ACC112 (cell line): ENCODE data around the gene PRSS27.
"Not testable (repeated sequence)": the region's sequence is repeated elsewhere in the genome, so short reads cannot be mapped to it uniquely, and the experiment has no call there.

ENCODE experiments used
- H2AFZ ChIP-seq: fragments of 200-600 bp; sonication (generic); one replicate; pipeline ENCODE4 v1.6.0; 2017; ENCODE audit warnings: antibody characterized with exemption, low read length; ENCODE audit not compliant: unreplicated experiment
- H3K27ac ChIP-seq: fragments of 200-600 bp; sonication (generic); 2 replicates; pipeline ENCODE4 v1.5.1; 2014; ENCODE audit warnings: low read depth, mild to moderate bottlenecking, antibody characterized with exemption, low read length, moderate library complexity
- H3K27me3 ChIP-seq: fragments of 200-600 bp; sonication (generic); 2 replicates; pipeline ENCODE4 v1.6.1; 2014; ENCODE audit warnings: mild to moderate bottlenecking, antibody characterized with exemption, low read length, moderate library complexity, mixed read lengths; ENCODE audit not compliant: insufficient read depth
- H3K36me3 ChIP-seq: fragments of 200-600 bp; sonication (generic); 2 replicates; pipeline ENCODE4 v1.6.1; 2016; ENCODE audit warnings: mild to moderate bottlenecking, antibody characterized with exemption, low read length, moderate library complexity, mixed read lengths; ENCODE audit not compliant: insufficient read depth
- H3K4me1 ChIP-seq: fragments of 200-600 bp; sonication (generic); one replicate; pipeline ENCODE4 v1.6.1; 2016; ENCODE audit warnings: low read length, mixed read lengths; ENCODE audit not compliant: insufficient read depth, unreplicated experiment, control insufficient read depth
- H3K4me3 ChIP-seq: fragments of 200-600 bp; sonication (generic); 2 replicates; pipeline ENCODE4 v1.5.1; 2014; ENCODE audit warnings: mild to moderate bottlenecking, low read depth, low read length
- H3K79me2 ChIP-seq: fragments of 200-600 bp; sonication (generic); one replicate; pipeline ENCODE4 v1.6.0; 2016; ENCODE audit warnings: low read length; ENCODE audit not compliant: control insufficient read depth, unreplicated experiment, insufficient read depth

The PRSS27 gene

DNA sequence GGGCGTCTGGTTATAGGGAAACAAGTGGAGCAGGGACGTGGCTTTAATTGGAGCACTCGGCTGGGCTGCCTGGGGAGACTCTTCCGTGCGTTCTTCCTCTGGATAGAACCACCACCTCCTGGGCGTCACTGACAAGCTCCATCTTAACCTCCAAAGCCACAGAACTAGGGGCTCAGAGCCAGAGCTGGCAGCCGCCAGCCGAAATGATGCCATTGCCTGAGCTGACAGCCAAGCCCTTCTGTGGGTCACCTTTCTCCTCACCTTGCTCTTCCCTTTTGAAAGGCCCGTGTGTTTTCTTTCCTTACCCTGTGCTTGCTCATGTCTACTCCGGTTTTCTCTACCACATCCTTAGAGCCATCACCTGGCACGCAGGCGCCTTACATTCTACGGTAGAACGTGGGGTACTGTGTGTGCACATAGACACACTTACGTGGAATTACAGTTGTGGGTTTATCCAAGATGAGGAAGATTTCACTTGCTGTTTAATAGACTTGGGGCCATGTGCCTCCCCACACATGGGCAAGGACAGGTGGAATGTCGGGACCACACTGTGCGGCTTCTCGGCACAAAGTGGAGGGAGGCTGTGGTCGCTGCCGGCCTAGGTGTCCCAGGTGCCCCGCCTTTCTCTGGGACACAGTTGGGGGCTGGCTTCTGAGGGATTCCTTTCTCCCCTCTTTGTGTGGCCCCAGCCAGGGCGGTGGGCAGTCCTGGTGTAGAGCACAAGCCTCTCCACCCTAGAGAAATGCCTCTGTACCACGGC, 41.6 kb downstream of the PRSS27 start:
- not testable (repeated sequence) for H3K36me3 ChIP-seq, H2AFZ ChIP-seq, H3K4me3 ChIP-seq, H3K27ac ChIP-seq, H3K27me3 ChIP-seq
- Histone ChIP-seq H3K4me1 (peaks cover 19% of the 10 kb centered on the region), H3K79me2 (peaks cover 23% of the 10 kb centered on the region)

DNA sequence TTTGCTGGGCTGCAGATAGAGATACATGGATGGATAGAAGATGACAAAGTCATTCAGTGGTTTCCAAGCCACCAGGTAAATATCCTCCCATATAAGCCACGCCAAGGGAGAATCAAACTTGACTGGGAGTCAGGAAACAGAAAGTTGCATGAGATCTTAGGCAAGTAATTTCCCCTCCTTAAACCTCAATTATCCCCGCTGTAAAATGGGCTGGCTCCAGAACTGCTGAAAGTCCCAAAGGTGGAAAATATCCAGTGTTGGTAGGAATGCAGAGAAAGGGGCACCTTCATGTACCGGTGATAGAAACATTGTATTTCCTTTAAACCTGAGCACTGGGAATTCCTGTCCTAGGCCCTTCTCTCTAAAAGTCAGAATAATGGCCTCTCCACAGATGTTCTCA, 43.1 kb downstream of the PRSS27 start:
- H3K4me3 ChIP-seq, H3K27me3 ChIP-seq, H3K36me3 ChIP-seq, H3K27ac ChIP-seq, H2AFZ ChIP-seq: not testable (repeated sequence)
- Histone ChIP-seq H3K4me1 (peaks cover 19% of the 10 kb centered on the region), H3K79me2 (peaks cover 14% of the 10 kb centered on the region)

DNA sequence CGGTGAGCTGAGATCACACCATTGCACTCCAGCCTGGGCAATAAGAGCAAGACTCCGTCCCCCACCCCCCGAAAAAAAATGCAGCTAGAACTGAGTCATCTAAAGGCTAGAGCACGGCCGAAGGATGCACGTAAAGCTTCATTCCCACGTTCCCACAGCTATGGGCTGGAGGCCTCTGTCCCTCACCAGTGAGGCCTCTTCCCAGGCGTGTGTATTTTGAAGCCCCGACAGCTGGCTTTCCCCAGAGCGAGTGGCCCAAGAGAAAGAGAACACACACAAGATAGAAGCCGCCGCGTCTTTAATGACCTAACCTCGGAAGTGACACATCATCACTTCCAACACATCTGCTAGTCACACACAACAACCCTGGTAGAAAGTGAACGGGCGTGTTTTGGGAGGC, 44.3 kb downstream of the PRSS27 start:
- no peak overlapping the region for H3K27ac ChIP-seq
- H3K36me3 ChIP-seq = 0 out of 2 replicates have a peak, but pooled peaks cover under 1% of the 10 kb centered on the region
- peaks cover 11% of the 10 kb centered on the region for H3K4me1 ChIP-seq
- H3K79me2 ChIP-seq = peaks cover 6% of the 10 kb centered on the region
- H2AFZ ChIP-seq = no peak overlapping the region
- H3K27me3 ChIP-seq = no peaks in the 10 kb centered on the region
- no peak overlapping the region for H3K4me3 ChIP-seq

DNA sequence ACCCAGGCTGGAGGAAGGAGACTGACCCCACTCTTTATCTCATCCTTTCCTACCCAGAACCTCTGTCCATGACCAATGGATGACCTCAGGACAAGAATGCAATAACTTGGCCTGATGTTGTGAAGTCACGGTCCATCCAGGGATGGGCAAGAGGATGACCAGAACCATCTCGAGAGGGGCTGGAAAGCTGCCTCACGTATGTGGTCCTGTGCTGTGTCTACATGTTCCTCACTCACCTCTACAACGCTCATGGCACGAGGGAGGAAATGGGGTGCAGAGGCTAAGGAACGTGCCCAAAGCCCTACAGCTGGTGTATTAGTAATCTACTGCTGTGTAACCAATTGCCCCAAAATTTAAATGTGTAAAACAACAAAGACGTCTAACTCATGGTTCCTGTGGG, 45.0 kb downstream of the PRSS27 start:
- H2AFZ ChIP-seq = no peak overlapping the region
- peaks cover 6% of the 10 kb centered on the region for H3K4me1 ChIP-seq
- no peak overlapping the region for H3K4me3 ChIP-seq
- H3K27me3 ChIP-seq = no peaks in the 10 kb centered on the region
- H3K36me3 ChIP-seq = no peaks in the 10 kb centered on the region
- H3K79me2 ChIP-seq = peaks cover 6% of the 10 kb centered on the region
- H3K27ac ChIP-seq = no peak overlapping the region

DNA sequence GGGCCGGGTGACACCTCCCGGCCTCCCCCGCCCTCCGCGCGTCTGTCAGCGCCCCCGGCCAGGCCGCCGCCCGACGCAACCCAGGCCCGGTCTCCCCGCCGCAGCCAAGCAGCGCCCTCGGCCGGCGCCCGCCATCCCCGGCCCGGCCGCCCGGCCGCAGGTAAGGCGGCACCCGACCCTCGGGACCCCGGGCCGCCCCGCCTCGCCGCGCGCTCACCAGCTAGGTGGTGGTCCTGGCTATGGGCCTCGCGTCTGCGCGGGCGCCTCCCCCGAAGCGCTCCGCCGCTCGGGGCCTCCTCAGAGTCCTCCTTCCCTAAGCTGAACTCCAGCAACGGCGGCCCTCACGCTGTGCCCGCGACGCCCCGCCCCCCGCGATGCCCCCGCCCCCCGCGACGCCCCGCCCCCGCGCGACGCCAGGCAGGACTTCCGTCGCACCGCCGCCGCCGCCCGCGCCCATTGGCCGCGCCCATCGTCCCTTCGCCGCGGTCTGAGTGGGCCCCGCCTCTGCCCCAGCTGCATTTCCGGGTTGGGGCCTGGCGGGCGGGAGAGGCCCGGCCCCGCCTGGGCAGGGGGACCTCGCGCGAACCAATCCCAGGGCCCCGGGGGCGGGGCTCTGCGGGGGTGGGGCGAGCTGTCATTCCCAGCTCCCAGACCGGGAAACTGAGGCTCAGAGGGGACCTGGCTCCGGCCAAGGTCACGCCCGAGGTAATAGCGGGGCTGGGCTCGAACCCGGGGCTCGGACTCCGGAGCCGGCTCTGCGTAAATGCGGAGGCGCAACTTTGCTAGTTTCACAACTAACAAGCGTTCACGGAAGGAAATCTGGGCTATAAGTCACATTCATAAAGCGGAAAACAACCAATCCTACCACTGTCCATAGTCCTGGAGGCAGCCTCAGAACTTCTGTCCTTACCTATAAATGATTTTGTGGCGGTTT, 46.7 kb downstream of the PRSS27 start:
- H3K79me2 ChIP-seq = peaks cover 6% of the 10 kb centered on the region
- no peaks in the 10 kb centered on the region for H3K4me1 ChIP-seq
- no peaks in the 10 kb centered on the region for H3K36me3 ChIP-seq
- H2AFZ ChIP-seq = peak overlapping the region; percentile 93
- peak overlapping the region; percentile 89 for H3K4me3 ChIP-seq
- H3K27ac ChIP-seq = peak overlapping the region; percentile 57
- no peaks in the 10 kb centered on the region for H3K27me3 ChIP-seq

DNA sequence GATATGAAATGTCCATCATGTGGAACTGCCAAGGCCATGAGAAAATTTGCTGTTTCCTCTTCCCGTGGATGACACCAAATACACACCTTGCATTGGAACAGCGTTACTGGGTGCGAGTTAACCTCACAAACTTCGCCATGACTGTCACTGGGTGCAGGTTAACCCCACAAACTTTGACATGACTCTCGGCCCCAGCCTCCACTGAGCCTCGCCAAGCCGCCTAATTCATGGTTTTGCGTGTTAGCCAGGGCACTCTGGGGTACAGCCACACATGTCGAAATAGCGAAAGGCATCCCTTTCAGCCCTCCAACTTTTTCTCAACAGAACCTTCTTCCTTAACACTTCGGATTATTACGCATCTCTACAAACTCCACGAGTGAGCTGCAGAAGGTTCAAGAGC, 48.3 kb downstream of the PRSS27 start:
- Histone ChIP-seq H3K79me2 (peaks cover 6% of the 10 kb centered on the region), H3K27ac (no peak overlapping the region), H3K4me1 (no peaks in the 10 kb centered on the region), H3K27me3 (no peaks in the 10 kb centered on the region), H3K4me3 (peak overlapping the region; percentile 76), H2AFZ (no peak overlapping the region), H3K36me3 (no peaks in the 10 kb centered on the region)

DNA sequence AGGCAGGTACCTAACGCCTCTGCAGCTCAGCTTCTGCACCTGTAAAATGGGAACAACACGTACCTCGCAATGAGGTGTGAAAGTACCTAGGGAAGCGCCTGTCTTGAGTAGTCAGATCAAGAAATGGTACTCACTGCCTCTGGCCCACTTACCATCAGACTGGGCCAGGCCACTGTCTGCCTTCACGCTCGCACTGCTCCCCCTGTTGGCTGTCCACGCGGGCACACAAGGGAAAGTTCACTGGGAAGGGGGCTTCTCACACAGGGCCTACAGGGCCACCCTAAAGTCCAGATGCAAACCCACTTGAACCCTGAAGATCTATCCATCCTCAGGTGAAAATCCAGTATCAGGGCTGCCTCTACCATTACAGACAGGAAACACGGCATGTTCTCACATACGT, 48.8 kb downstream of the PRSS27 start:
- H3K36me3 ChIP-seq, H2AFZ ChIP-seq, H3K27ac ChIP-seq, H3K79me2 ChIP-seq, H3K4me3 ChIP-seq, H3K27me3 ChIP-seq, H3K4me1 ChIP-seq: not testable (repeated sequence)

DNA sequence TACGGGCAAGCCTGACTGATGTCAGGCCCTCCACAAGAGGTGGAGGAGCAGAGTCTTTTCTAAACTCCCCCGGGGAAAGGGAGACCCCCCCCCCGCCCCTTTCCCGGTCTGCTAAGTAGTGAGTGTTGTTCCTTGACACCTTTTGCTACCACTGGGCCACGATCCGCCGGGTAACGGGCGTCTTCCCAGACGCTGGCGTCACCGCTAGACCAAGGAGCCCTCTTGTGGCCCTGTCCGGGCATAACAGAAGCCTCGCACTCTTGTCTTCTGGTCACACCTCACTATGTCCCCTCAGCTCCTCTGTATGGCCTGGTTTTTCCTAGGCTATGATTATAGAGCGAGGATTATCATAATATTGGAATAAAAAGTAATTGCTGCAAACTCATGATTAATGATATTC, 50.0 kb downstream of the PRSS27 start:
- H3K27me3 ChIP-seq, H3K4me3 ChIP-seq, H3K4me1 ChIP-seq, H3K36me3 ChIP-seq, H3K79me2 ChIP-seq, H2AFZ ChIP-seq, H3K27ac ChIP-seq: not testable (repeated sequence)

DNA sequence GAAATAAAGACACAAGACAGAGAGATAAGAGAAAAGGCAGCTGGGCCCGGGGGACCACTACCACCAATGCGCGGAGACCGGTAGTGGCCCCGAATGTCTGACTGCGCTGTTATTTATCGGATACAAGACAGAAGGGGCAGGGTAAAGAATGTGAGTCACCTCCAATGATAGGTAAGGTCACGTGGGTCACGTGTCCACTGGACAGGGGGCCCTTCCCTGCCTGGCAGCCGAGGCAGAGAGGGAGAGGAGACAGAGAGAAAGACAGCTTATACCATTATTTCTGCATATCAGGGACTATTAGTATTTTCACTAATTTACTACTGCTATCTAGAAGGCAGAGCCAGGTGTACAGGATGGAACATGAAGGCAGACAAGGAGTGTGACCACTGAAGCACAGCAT, 50.4 kb downstream of the PRSS27 start:
- not testable (repeated sequence) for H3K27me3 ChIP-seq, H3K4me3 ChIP-seq, H3K79me2 ChIP-seq, H2AFZ ChIP-seq, H3K4me1 ChIP-seq, H3K27ac ChIP-seq, H3K36me3 ChIP-seq

DNA sequence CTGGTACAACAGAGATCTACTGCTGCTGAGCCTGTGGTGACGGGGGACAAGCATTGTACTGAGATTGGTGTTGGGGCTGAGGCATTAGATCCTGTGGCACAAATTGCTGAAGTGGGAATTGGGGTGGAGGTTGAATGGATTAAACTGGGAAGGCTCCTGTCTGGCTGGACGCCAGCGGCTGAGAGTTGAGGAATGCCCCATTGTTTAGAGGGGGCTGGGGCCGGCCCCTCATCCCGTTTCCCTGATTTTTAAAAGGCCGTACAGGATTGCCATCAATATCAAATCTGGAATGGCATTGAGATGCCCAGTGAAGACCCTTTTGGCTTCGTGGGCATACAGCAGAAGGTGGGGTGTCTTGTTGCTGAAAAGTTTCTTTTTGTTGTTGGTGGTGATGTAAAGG, 53.4 kb downstream of the PRSS27 start:
- H3K27me3 ChIP-seq = not testable (repeated sequence)

DNA sequence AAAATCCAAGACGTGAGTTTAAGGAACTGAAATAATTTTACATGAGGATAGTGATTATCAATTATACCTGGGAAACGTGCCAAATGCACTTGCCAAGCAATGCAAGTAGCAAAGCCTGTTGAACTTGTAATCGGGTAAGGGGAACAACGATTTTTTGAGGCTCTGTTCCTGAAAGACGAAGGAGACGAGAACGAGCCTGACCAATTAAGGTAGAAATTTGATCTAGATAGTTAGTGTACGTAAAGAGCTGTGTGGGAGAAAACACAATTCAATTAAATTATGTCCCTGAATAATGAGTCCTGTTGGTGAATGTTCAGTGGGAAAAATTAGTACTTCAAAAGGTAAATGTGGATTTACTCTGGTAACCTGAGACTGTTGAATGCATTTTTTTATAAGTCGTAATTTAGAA, 55.4 kb downstream of the PRSS27 start:
- H2AFZ ChIP-seq = no peak overlapping the region
- peaks cover 11% of the 10 kb centered on the region for H3K4me1 ChIP-seq
- H3K27me3 ChIP-seq = no peaks in the 10 kb centered on the region
- peak overlapping the region; percentile 79 for H3K27ac ChIP-seq
- H3K36me3 ChIP-seq = no peaks in the 10 kb centered on the region
- 0 out of 2 replicates have a peak overlapping the region, but pooled peaks have one; percentile 48 for H3K4me3 ChIP-seq
- H3K79me2 ChIP-seq = no peaks in the 10 kb centered on the region

More for the DNA sequence above, 53.4 kb downstream of the PRSS27 start:
- not testable (repeated sequence) for H3K27ac ChIP-seq, H3K79me2 ChIP-seq, H3K36me3 ChIP-seq, H2AFZ ChIP-seq, H3K4me3 ChIP-seq
- H3K4me1 ChIP-seq = peaks cover 11% of the 10 kb centered on the region
